Measurements from ENCODE around the gene AURKAIP1.

Gene AURKAIP1

GRCh38 chr1:1380860-1381259, 5.9 kb upstream of the AURKAIP1 start:
- no peak overlapping the region for H2AFZ ChIP-seq (ENCODE audit: low read depth, low read length)
- no peaks in the 10 kb centered on the region for H3K9me3 ChIP-seq (ENCODE audit: insufficient read depth, low read length)
- H3K9ac ChIP-seq (ENCODE audit: low read length) = no peak overlapping the region
- H3K4me2 ChIP-seq (ENCODE audit: low read length) = no peak overlapping the region
- no peaks in the 10 kb centered on the region for H3K27me3 ChIP-seq (ENCODE audit: low read depth, low read length)
- TF ChIP-seq EZH2phosphoT487 (IDR thresholded peaks at IDR 0.05; ENCODE audit: low read depth) = no peak
- TF ChIP-seq, protein P1, sequence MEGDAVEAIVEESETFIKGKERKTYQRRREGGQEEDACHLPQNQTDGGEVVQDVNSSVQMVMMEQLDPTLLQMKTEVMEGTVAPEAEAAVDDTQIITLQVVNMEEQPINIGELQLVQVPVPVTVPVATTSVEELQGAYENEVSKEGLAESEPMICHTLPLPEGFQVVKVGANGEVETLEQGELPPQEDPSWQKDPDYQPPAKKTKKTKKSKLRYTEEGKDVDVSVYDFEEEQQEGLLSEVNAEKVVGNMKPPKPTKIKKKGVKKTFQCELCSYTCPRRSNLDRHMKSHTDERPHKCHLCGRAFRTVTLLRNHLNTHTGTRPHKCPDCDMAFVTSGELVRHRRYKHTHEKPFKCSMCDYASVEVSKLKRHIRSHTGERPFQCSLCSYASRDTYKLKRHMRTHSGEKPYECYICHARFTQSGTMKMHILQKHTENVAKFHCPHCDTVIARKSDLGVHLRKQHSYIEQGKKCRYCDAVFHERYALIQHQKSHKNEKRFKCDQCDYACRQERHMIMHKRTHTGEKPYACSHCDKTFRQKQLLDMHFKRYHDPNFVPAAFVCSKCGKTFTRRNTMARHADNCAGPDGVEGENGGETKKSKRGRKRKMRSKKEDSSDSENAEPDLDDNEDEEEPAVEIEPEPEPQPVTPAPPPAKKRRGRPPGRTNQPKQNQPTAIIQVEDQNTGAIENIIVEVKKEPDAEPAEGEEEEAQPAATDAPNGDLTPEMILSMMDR (IDR thresholded peaks at IDR 0.05; ENCODE audit: low read depth, low read length) = no peak
- peaks cover 26% of the 10 kb centered on the region for H3K79me2 ChIP-seq (ENCODE audit: low read length)
- peaks cover 6% of the 10 kb centered on the region for H3K4me1 ChIP-seq (ENCODE audit: low read length)
- peaks cover 32% of the 10 kb centered on the region for H3K36me3 ChIP-seq (replicated peaks; ENCODE audit: low read depth, low read length)
- no peak overlapping the region for H3K27ac ChIP-seq (ENCODE audit: low read length)
- no peaks in the 10 kb centered on the region for H4K20me1 ChIP-seq (ENCODE audit: insufficient read depth, low read length)
- no peak overlapping the region for H3K4me3 ChIP-seq (ENCODE audit: low read length)

DNA sequence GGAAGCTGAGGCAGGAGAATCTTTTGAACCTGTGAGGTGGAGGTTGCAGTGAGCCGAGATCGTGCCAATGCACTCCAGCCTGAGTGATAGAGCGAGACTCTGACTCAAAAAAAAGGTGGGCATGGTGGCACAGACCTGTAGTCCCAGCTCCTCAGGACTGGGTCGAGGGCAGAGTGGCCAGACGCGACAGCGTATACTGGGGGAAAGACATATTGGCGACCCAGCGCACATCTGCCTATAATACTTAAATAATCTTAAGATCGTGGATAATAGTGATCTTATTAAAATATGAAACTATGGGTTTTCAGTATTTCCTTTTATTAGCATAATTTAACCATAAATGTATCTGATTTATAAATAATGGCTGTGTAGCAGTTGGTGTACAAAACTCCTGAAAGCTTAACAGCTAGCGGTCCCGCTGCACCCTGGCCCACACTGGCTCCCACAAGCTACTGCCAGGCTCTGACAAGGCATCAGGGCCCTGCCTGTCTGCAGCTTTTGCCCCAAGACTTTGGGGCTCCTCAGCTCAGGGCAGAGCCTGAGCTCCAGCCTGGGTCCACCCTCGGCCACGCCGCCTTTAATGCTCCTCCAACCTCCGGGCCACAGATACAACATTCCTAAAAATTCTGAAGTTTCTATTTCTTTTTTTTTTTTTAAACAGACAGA, 2.7 kb upstream of the AURKAIP1 start:
- Histone ChIP-seq H3K4me1 (ENCODE audit: low read length) (peaks cover 17% of the 10 kb centered on the region), H3K4me3 (ENCODE audit: low read length) (no peak overlapping the region), H3K9ac (ENCODE audit: low read length) (no peak overlapping the region), H3K79me2 (ENCODE audit: low read length) (peaks cover 42% of the 10 kb centered on the region), H2AFZ (ENCODE audit: low read depth, low read length) (no peak overlapping the region), H4K20me1 (ENCODE audit: insufficient read depth, low read length) (no peaks in the 10 kb centered on the region), H3K27me3 (ENCODE audit: low read depth, low read length) (no peaks in the 10 kb centered on the region), H3K36me3 (replicated peaks; ENCODE audit: low read depth, low read length) (peaks cover 25% of the 10 kb centered on the region), H3K4me2 (ENCODE audit: low read length) (no peak overlapping the region), H3K27ac (ENCODE audit: low read length) (no peak overlapping the region), H3K9me3 (ENCODE audit: insufficient read depth, low read length) (no peaks in the 10 kb centered on the region)
- TF ChIP-seq, protein P1 (IDR thresholded peaks at IDR 0.05; ENCODE audit: low read depth, low read length) = no peak

GRCh38 chr1:1376551-1377226, 1.7 kb upstream of the AURKAIP1 start:
- Histone ChIP-seq H2AFZ (ENCODE audit: low read depth, low read length) (no peak overlapping the region), H3K4me1 (ENCODE audit: low read length) (peaks cover 23% of the 10 kb centered on the region), H4K20me1 (ENCODE audit: insufficient read depth, low read length) (no peaks in the 10 kb centered on the region), H3K27ac (ENCODE audit: low read length) (0 out of 2 replicates have a peak overlapping the region, but pooled peaks have one; percentile 8), H3K9me3 (ENCODE audit: insufficient read depth, low read length) (no peaks in the 10 kb centered on the region), H3K79me2 (ENCODE audit: low read length) (peaks cover 41% of the 10 kb centered on the region), H3K4me2 (ENCODE audit: low read length) (peak overlapping the region; percentile 58), H3K4me3 (ENCODE audit: low read length) (peak overlapping the region; percentile 92), H3K36me3 (replicated peaks; ENCODE audit: low read depth, low read length) (peaks cover 22% of the 10 kb centered on the region), H3K27me3 (ENCODE audit: low read depth, low read length) (no peaks in the 10 kb centered on the region), H3K9ac (ENCODE audit: low read length) (no peak overlapping the region)
- TF ChIP-seq, protein P1 (IDR thresholded peaks at IDR 0.05; ENCODE audit: low read depth, low read length) = no peak
- no peak for TF ChIP-seq EZH2phosphoT487 (IDR thresholded peaks at IDR 0.05; ENCODE audit: low read depth)

- H3K79me2 ChIP-seq (ENCODE audit: low read length) = peaks cover 36% of the 10 kb centered on the region
- no peaks in the 10 kb centered on the region for H3K9me3 ChIP-seq (ENCODE audit: insufficient read depth, low read length)
- peak overlapping the region; percentile 90 for H3K9ac ChIP-seq (ENCODE audit: low read length)
- H3K4me3 ChIP-seq (ENCODE audit: low read length) = peak overlapping the region; percentile 92
- H2AFZ ChIP-seq (ENCODE audit: low read depth, low read length) = no peak overlapping the region
- H3K36me3 ChIP-seq (replicated peaks; ENCODE audit: low read depth, low read length) = peaks cover 16% of the 10 kb centered on the region
- peaks cover 23% of the 10 kb centered on the region for H3K4me1 ChIP-seq (ENCODE audit: low read length)
- peak overlapping the region; percentile 74 for H3K27ac ChIP-seq (ENCODE audit: low read length)
- no peaks in the 10 kb centered on the region for H4K20me1 ChIP-seq (ENCODE audit: insufficient read depth, low read length)
- TF ChIP-seq, protein P1 (IDR thresholded peaks at IDR 0.05; ENCODE audit: low read depth, low read length) = no peak
- TF ChIP-seq EZH2phosphoT487 (IDR thresholded peaks at IDR 0.05; ENCODE audit: low read depth) = no peak
- no peaks in the 10 kb centered on the region for H3K27me3 ChIP-seq (ENCODE audit: low read depth, low read length)
- peak overlapping the region; percentile 64 for H3K4me2 ChIP-seq (ENCODE audit: low read length)
Measured at GRCh38 chr1:1374589-1374928, 448 bp downstream of the AURKAIP1 start.

Data from OCI-LY3 (cell line).